Thoracic aorta (tissue), 2 donors: ENCODE results near the gene CCDC182. TPM values are rescaled to one million over a fixed set of nuclear protein-coding genes. Genes with fewer than 3 reads are reported as not detected.

ENCODE experiments used
- ATAC-seq: fragments of 150-250 bp; one replicate; pipeline ENCODE4 v1.8.0; 2017; ENCODE audit warnings: low read depth; ENCODE audit not compliant: insufficient number of reproducible peaks, low FRiP score
- DNase-seq: peaks from one replicate; pipeline ENCODE4 v3.0.0-alpha.2; 2020; ENCODE audit warnings: low spot score
- H3K27ac ChIP-seq, 2 donors: fragments of 200-600 bp; sonication (generic); 1 replicate in 1 of 2; 2 replicates in 1 of 2; pipeline ENCODE4 v1.5.1; 2016; ENCODE audit warnings: mild to moderate bottlenecking in 2 of 2, moderate library complexity in 2 of 2
- H3K27me3 ChIP-seq: fragments of 200-600 bp; sonication (generic); replicated peaks from 2 replicates; pipeline ENCODE4 v1.6.0; 2016; ENCODE audit warnings: mild to moderate bottlenecking; ENCODE audit not compliant: insufficient read depth
- H3K36me3 ChIP-seq: fragments of 200-600 bp; sonication (generic); one replicate; pipeline ENCODE4 v1.5.1; 2016
- H3K4me1 ChIP-seq, 2 donors: fragments of 200-600 bp; sonication (generic); 1 replicate in 1 of 2; 2 replicates in 1 of 2; pipeline versions ENCODE4 v1.5.1 to v1.6.0; 2016; ENCODE audit warnings: low read depth in 2 of 2, mild to moderate bottlenecking in 1 of 2; ENCODE audit not compliant: control insufficient read depth in 1 of 2
- H3K4me3 ChIP-seq: fragments of 200-600 bp; sonication (generic); 2 replicates; pipeline ENCODE4 v1.5.1; 2016; ENCODE audit warnings: mild to moderate bottlenecking
- H3K9me3 ChIP-seq: fragments of 200-600 bp; sonication (generic); 2 replicates; pipeline ENCODE4 v1.5.1; 2016
- CTCF ChIP-seq: fragments of 200-600 bp; sonication (generic); IDR thresholded peaks from one replicate; pipeline ENCODE4 v1.5.1; 2019; ENCODE audit warnings: antibody characterized with exemption
- total RNA-seq, 2 donors: library from RNA; depleted of rRNA; stranded (reverse); fragments of >200 nt; gene quantifications; one replicate each; pipeline versions ENCODE4 v1.1.0 to v1.2.3, GENCODE V29; 2016

The CCDC182 gene
- total RNA-seq, 2 donors from 2014 or later, result not detected

- no peak overlapping the region for H3K4me3 ChIP-seq
- no peaks in the 10 kb centered on the region for H3K36me3 ChIP-seq
- peaks cover 8% of the 10 kb centered on the region in 2 donors for H3K4me1 ChIP-seq
- no peak for TF ChIP-seq CTCF
- no peaks in the 10 kb centered on the region for H3K27me3 ChIP-seq
- no peak for ATAC-seq
- no peaks in the 10 kb centered on the region for H3K9me3 ChIP-seq
- H3K27ac ChIP-seq, result no peak overlapping the region
- DNase-seq, result no peak
Measured at GRCh38 chr17:57778306-57778705, 33.2 kb upstream of the CCDC182 start.

- ATAC-seq (no peak), DNase-seq (no peak)
- H3K27me3 ChIP-seq, result no peaks in the 10 kb centered on the region
- H3K4me1 ChIP-seq, result no peaks in the 10 kb centered on the region
- H3K9me3 ChIP-seq, result no peaks in the 10 kb centered on the region
- no peak overlapping the region for H3K27ac ChIP-seq
- H3K4me3 ChIP-seq, result no peak overlapping the region
- no peak for TF ChIP-seq CTCF
- H3K36me3 ChIP-seq, result no peaks in the 10 kb centered on the region
Measured at GRCh38 chr17:57776366-57776765, 31.3 kb upstream of the CCDC182 start.

GRCh38 chr17:57774872-57775271 lies 29.8 kb upstream of the CCDC182 start:
- Histone ChIP-seq H3K27me3 (no peaks in the 10 kb centered on the region), H3K4me3 (no peak overlapping the region), H3K36me3 (no peaks in the 10 kb centered on the region), H3K9me3 (no peaks in the 10 kb centered on the region), H3K4me1 (no peaks in the 10 kb centered on the region), H3K27ac (no peak overlapping the region)
- no peak for TF ChIP-seq CTCF
- ATAC-seq (no peak), DNase-seq (no peak)

- Histone ChIP-seq H3K4me3 (no peak overlapping the region), H3K36me3 (no peaks in the 10 kb centered on the region), H3K9me3 (no peaks in the 10 kb centered on the region), H3K27me3 (no peaks in the 10 kb centered on the region), H3K27ac (no peak overlapping the region), H3K4me1 (no peaks in the 10 kb centered on the region)
- TF ChIP-seq CTCF, result no peak
- ATAC-seq, result no peak
- DNase-seq, result no peak
Measured at GRCh38 chr17:57773557-57773956, 28.5 kb upstream of the CCDC182 start.

DNA sequence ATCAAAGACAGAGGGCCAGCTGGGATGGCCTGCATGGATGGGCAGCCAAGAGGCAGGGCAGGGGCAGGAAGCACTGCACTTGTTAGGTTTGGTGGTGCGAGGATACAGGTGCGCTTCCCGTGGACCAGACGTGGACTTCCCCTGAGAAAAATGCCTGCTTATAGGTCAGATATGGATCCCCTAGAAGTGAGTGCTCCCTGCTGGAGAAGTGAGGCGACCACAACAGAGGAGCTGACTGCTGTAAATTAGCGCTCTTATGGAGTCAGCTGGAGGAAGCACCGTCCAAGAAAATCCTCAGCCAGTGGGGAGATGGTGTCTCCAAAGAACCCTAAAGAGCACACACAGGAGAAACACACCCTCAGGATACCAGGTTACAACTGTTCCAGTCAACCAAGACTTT lies 27.7 kb upstream of the CCDC182 start:
- no peak for DNase-seq

More for the DNA sequence above, 27.7 kb upstream of the CCDC182 start:
- Histone ChIP-seq H3K9me3 (no peaks in the 10 kb centered on the region), H3K27ac (no peak overlapping the region), H3K4me1 (no peaks in the 10 kb centered on the region), H3K27me3 (no peaks in the 10 kb centered on the region), H3K4me3 (no peak overlapping the region), H3K36me3 (no peaks in the 10 kb centered on the region)
- no peak for TF ChIP-seq CTCF
- no peak for ATAC-seq
